ENCODE results near the gene APOBEC3A. TPM values are rescaled to one million over a fixed set of nuclear protein-coding genes. Genes with fewer than 3 reads are reported as not detected.

Gene APOBEC3A
- total and polyA plus RNA-seq, 7 experiments from 2014 or later: 0.13 to 79.1 (median 15.7) TPM; not detected in 4

- H3K27ac Mint-ChIP-seq: no peak overlapping the region
- peaks cover 0 to 3% (median 0%) of the 10 kb centered on the region in 7 donors for H3K4me1 Mint-ChIP-seq
Observed at GRCh38 chr22:38935616-38936015, 21.8 kb upstream of the APOBEC3A start.

GRCh38 chr22:38936562-38936961 is 20.8 kb upstream of the APOBEC3A start:
- Histone ChIP-seq H3K27me3 (ENCODE audit: control insufficient read depth in 2 of 2, insufficient read depth in 2 of 2, low read length in 2 of 2) (peaks cover 0 to 4% of the 10 kb centered on the region in 2 donors), H3K9me3 (ENCODE audit: control insufficient read depth in 2 of 3, low read length in 3 of 3) (no peaks in the 10 kb centered on the region), H3K36me3 (ENCODE audit: control insufficient read depth in 2 of 3, insufficient read depth in 3 of 3, low read length in 3 of 3) (no peaks in the 10 kb centered on the region), H3K27ac (ENCODE audit: low read depth, low read length) (no peak overlapping the region), H3K4me3 (ENCODE audit: low read length) (no peak overlapping the region), H3K4me1 (ENCODE audit: control insufficient read depth in 2 of 2, insufficient read depth in 2 of 2, low read length in 2 of 2) (peaks cover 3 to 9% of the 10 kb centered on the region in 2 donors)
- Mint-ChIP-seq H3K9me3 (no peaks in the 10 kb centered on the region), H3K27ac (no peak overlapping the region), H3K4me1 (peaks cover 4 to 9% (median 5%) of the 10 kb centered on the region in 7 donors), H3K36me3 (peaks cover 0 to 8% (median 0%) of the 10 kb centered on the region in 5 donors), H3K4me3 (no peak overlapping the region), H3K27me3 (peaks cover 5 to 37% (median 16%) of the 10 kb centered on the region in 5 donors)
- no peak for ATAC-seq
- ChIA-PET CTCF (no interaction called here), POLR2A (no interaction called here)
- intact Hi-C loops (cut with micrococcal nuclease): no loop called here
- DNase-seq: no peak

More at GRCh38 chr22:38935616-38936015, 21.8 kb upstream of the APOBEC3A start:
- no peaks in the 10 kb centered on the region for H3K4me1 ChIP-seq (ENCODE audit: control insufficient read depth in 2 of 2, insufficient read depth in 2 of 2, low read length in 2 of 2)
- no peak overlapping the region for H3K27ac ChIP-seq (ENCODE audit: low read depth, low read length)
- H3K27me3 ChIP-seq (ENCODE audit: control insufficient read depth in 2 of 2, insufficient read depth in 2 of 2, low read length in 2 of 2): no peaks in the 10 kb centered on the region
- intact Hi-C loops (cut with micrococcal nuclease): no loop called here
- ChIA-PET CTCF (no interaction called here), POLR2A (no interaction called here)
- no peak for ATAC-seq
- H3K36me3 Mint-ChIP-seq: peaks cover 0 to 8% (median 0%) of the 10 kb centered on the region in 5 donors
- H3K4me3 Mint-ChIP-seq: no peak overlapping the region
- no peaks in the 10 kb centered on the region for H3K9me3 ChIP-seq (ENCODE audit: control insufficient read depth in 2 of 3, low read length in 3 of 3)
- no peaks in the 10 kb centered on the region for H3K9me3 Mint-ChIP-seq
- DNase-seq: no peak
- H3K36me3 ChIP-seq (ENCODE audit: control insufficient read depth in 2 of 3, insufficient read depth in 3 of 3, low read length in 3 of 3): no peaks in the 10 kb centered on the region
- peaks cover 5 to 37% (median 11%) of the 10 kb centered on the region in 5 donors for H3K27me3 Mint-ChIP-seq
- H3K4me3 ChIP-seq (ENCODE audit: low read length): no peak overlapping the region

- Histone ChIP-seq H3K27ac (ENCODE audit: low read depth, low read length) (no peak overlapping the region), H3K9me3 (ENCODE audit: control insufficient read depth in 2 of 3, low read length in 3 of 3) (no peaks in the 10 kb centered on the region), H3K4me1 (ENCODE audit: control insufficient read depth in 2 of 2, insufficient read depth in 2 of 2, low read length in 2 of 2) (peaks cover 8 to 10% of the 10 kb centered on the region in 2 donors), H3K36me3 (ENCODE audit: control insufficient read depth in 2 of 3, insufficient read depth in 3 of 3, low read length in 3 of 3) (no peaks in the 10 kb centered on the region), H3K27me3 (ENCODE audit: control insufficient read depth in 2 of 2, insufficient read depth in 2 of 2, low read length in 2 of 2) (peaks cover 0 to 6% of the 10 kb centered on the region in 2 donors), H3K4me3 (ENCODE audit: low read length) (no peak overlapping the region)
- ATAC-seq: no peak
- H3K9me3 Mint-ChIP-seq: no peaks in the 10 kb centered on the region
- no peak overlapping the region for H3K4me3 Mint-ChIP-seq
- H3K27ac Mint-ChIP-seq: no peak overlapping the region
- no peak for DNase-seq
- ChIA-PET CTCF (no interaction called here), POLR2A (no interaction called here)
- peaks cover 9 to 14% (median 10%) of the 10 kb centered on the region in 7 donors for H3K4me1 Mint-ChIP-seq
- peaks cover 5 to 36% (median 20%) of the 10 kb centered on the region in 5 donors for H3K27me3 Mint-ChIP-seq
- peaks cover 0 to 8% (median 0%) of the 10 kb centered on the region in 5 donors for H3K36me3 Mint-ChIP-seq
- intact Hi-C loops (cut with micrococcal nuclease): no loop called here
Observed at GRCh38 chr22:38937036-38937435, 20.4 kb upstream of the APOBEC3A start.

GRCh38 chr22:38937541-38937940 is 19.9 kb upstream of the APOBEC3A start:
- Mint-ChIP-seq H3K9me3 (no peaks in the 10 kb centered on the region), H3K36me3 (peaks cover 0 to 4% (median 0%) of the 10 kb centered on the region in 5 donors), H3K4me3 (no peak overlapping the region), H3K27ac (no peak overlapping the region), H3K4me1 (peaks cover 11 to 18% (median 12%) of the 10 kb centered on the region in 7 donors), H3K27me3 (peaks cover 5 to 32% (median 25%) of the 10 kb centered on the region in 5 donors)
- intact Hi-C loops (cut with micrococcal nuclease): no loop called here
- peaks cover 9 to 10% of the 10 kb centered on the region in 2 donors for H3K4me1 ChIP-seq (ENCODE audit: control insufficient read depth in 2 of 2, insufficient read depth in 2 of 2, low read length in 2 of 2)
- ATAC-seq (no peak), DNase-seq (no peak)
- POLR2A ChIA-PET: no interaction called here
- H3K27ac ChIP-seq (ENCODE audit: low read depth, low read length): no peak overlapping the region
- no peak overlapping the region for H3K4me3 ChIP-seq (ENCODE audit: low read length)
- CTCF ChIA-PET: no interaction called here
- H3K9me3 ChIP-seq (ENCODE audit: control insufficient read depth in 2 of 3, low read length in 3 of 3): no peaks in the 10 kb centered on the region
- H3K27me3 ChIP-seq (ENCODE audit: control insufficient read depth in 2 of 2, insufficient read depth in 2 of 2, low read length in 2 of 2): peaks cover 0 to 6% of the 10 kb centered on the region in 2 donors
- no peaks in the 10 kb centered on the region for H3K36me3 ChIP-seq (ENCODE audit: control insufficient read depth in 2 of 3, insufficient read depth in 3 of 3, low read length in 3 of 3)

- POLR2A ChIA-PET: no interaction called here
Observed at GRCh38 chr22:38938221-38938620, 19.2 kb upstream of the APOBEC3A start.

GRCh38 chr22:38938925-38939324 is 18.5 kb upstream of the APOBEC3A start:
- intact Hi-C loops (cut with micrococcal nuclease): no loop called here
- H3K27me3 Mint-ChIP-seq: peaks cover 9 to 43% (median 33%) of the 10 kb centered on the region in 5 donors
- peak overlapping the region in 1 of 9 donors; percentile 17 for H3K27ac Mint-ChIP-seq
- no peak overlapping the region for H3K27ac ChIP-seq (ENCODE audit: low read depth, low read length)
- peaks cover 16 to 30% (median 22%) of the 10 kb centered on the region in 7 donors for H3K4me1 Mint-ChIP-seq
- no peaks in the 10 kb centered on the region for H3K36me3 ChIP-seq (ENCODE audit: control insufficient read depth in 2 of 3, insufficient read depth in 3 of 3, low read length in 3 of 3)
- H3K36me3 Mint-ChIP-seq: peaks cover 0 to 2% (median 0%) of the 10 kb centered on the region in 5 donors
- DNase-seq (no peak), ATAC-seq (no peak)
- H3K4me3 Mint-ChIP-seq: no peak overlapping the region
- H3K4me1 ChIP-seq (ENCODE audit: control insufficient read depth in 2 of 2, insufficient read depth in 2 of 2, low read length in 2 of 2): peaks cover 9 to 10% of the 10 kb centered on the region in 2 donors
- H3K27me3 ChIP-seq (ENCODE audit: control insufficient read depth in 2 of 2, insufficient read depth in 2 of 2, low read length in 2 of 2): peaks cover 0 to 6% of the 10 kb centered on the region in 2 donors
- ChIA-PET CTCF (interaction anchor here (0.6 kb wide), 1 partner anchor 12 kb away, joined by 3 read pairs; no protein-coding TSS in a partner anchor), POLR2A (no interaction called here)
- no peak overlapping the region for H3K4me3 ChIP-seq (ENCODE audit: low read length)
- H3K9me3 ChIP-seq (ENCODE audit: control insufficient read depth in 2 of 3, low read length in 3 of 3): no peaks in the 10 kb centered on the region
- peaks cover 0 to 3% (median 0%) of the 10 kb centered on the region in 11 donors for H3K9me3 Mint-ChIP-seq

More at GRCh38 chr22:38938221-38938620, 19.2 kb upstream of the APOBEC3A start:
- Histone ChIP-seq H3K27ac (ENCODE audit: low read depth, low read length) (no peak overlapping the region), H3K27me3 (ENCODE audit: control insufficient read depth in 2 of 2, insufficient read depth in 2 of 2, low read length in 2 of 2) (peaks cover 0 to 6% of the 10 kb centered on the region in 2 donors), H3K4me3 (ENCODE audit: low read length) (no peak overlapping the region), H3K4me1 (ENCODE audit: control insufficient read depth in 2 of 2, insufficient read depth in 2 of 2, low read length in 2 of 2) (peaks cover 9 to 10% of the 10 kb centered on the region in 2 donors), H3K36me3 (ENCODE audit: control insufficient read depth in 2 of 3, insufficient read depth in 3 of 3, low read length in 3 of 3) (no peaks in the 10 kb centered on the region), H3K9me3 (ENCODE audit: control insufficient read depth in 2 of 3, low read length in 3 of 3) (no peaks in the 10 kb centered on the region)
- Mint-ChIP-seq H3K9me3 (no peaks in the 10 kb centered on the region), H3K27ac (peak overlapping the region in 1 of 9 donors; percentile 40), H3K4me1 (peaks cover 12 to 24% (median 17%) of the 10 kb centered on the region in 7 donors), H3K4me3 (no peak overlapping the region), H3K27me3 (peaks cover 5 to 38% (median 28%) of the 10 kb centered on the region in 5 donors), H3K36me3 (peaks cover 0 to 3% (median 0%) of the 10 kb centered on the region in 5 donors)
- intact Hi-C loops (cut with micrococcal nuclease): no loop called here
- DNase-seq: no peak
- no peak for ATAC-seq
- CTCF ChIA-PET: no interaction called here
